GM10266 (cell line): ENCODE measurements around the gene RTN4IP1.
A peak's percentile ranks its signal among the peaks of the same experiment; 100 is the strongest.

Experiments
- DNase-seq: peaks from one replicate; pipeline ENCODE4 v3.0.0; 2012; ENCODE audit errors: extremely low spot score
- TF ChIP-seq, protein P1 (sequence below): IDR thresholded peaks from 2 replicates; pipeline ENCODE4 v1.5.1; 2012; ENCODE audit warnings: mild to moderate bottlenecking, low read depth; ENCODE audit not compliant: control insufficient read depth, insufficient read depth; ENCODE audit errors: missing control alignments

The RTN4IP1 gene

GRCh38 chr6:106639812-106640211 is 10.5 kb upstream of the RTN4IP1 start:
- TF ChIP-seq, protein P1, sequence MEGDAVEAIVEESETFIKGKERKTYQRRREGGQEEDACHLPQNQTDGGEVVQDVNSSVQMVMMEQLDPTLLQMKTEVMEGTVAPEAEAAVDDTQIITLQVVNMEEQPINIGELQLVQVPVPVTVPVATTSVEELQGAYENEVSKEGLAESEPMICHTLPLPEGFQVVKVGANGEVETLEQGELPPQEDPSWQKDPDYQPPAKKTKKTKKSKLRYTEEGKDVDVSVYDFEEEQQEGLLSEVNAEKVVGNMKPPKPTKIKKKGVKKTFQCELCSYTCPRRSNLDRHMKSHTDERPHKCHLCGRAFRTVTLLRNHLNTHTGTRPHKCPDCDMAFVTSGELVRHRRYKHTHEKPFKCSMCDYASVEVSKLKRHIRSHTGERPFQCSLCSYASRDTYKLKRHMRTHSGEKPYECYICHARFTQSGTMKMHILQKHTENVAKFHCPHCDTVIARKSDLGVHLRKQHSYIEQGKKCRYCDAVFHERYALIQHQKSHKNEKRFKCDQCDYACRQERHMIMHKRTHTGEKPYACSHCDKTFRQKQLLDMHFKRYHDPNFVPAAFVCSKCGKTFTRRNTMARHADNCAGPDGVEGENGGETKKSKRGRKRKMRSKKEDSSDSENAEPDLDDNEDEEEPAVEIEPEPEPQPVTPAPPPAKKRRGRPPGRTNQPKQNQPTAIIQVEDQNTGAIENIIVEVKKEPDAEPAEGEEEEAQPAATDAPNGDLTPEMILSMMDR, result no peak
- no peak for DNase-seq

GRCh38 chr6:106637717-106638341 is 8.5 kb upstream of the RTN4IP1 start:
- TF ChIP-seq, protein P1, result no peak
- DNase-seq, result peak; percentile 35

GRCh38 chr6:106637051-106637716 is 7.9 kb upstream of the RTN4IP1 start:
- TF ChIP-seq, protein P1, result no peak
- DNase-seq, result no peak

DNA sequence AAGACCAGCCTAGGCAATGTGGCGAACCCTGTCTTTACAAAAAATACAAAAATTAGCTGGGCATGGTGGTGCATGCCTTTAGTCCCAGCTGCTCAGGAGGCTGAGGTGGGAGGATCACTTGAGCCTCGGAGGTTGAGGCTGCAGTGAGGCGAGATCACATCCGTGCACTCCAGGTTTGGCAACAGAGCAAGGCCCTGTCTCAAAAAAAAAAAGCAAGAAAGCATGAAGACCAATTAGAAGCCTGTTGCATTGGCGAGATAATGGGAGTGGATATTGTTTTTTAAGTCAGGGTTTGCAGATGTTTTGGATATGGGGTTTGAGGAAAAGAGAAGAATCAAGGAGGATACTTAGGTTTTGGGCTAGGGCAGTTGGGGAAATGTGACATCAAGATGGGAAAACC is 5.3 kb upstream of the RTN4IP1 start:
- TF ChIP-seq, protein P1, result no peak
- no peak for DNase-seq

DNA sequence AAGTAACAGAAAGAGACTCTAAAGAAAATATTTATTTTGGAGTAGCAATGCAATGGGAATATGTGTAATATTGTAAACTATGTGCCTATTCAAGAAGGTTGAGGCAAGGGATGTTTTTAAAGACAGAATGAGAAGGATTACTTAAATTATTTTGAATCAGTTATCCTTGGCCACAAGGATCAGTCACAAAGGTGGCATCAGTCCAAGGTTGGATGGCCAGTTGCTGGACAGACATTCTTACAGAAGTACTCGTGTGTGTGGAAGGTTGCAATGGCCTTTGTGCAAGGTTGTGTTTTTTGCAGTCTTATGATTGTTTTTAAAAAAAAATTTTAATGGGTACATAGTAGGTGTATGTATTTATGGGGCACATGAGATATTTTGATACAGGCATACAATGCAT is 2.0 kb upstream of the RTN4IP1 start:
- DNase-seq, result no peak
- TF ChIP-seq, protein P1, result no peak

GRCh38 chr6:106630366-106630765 is 1.1 kb upstream of the RTN4IP1 start:
- TF ChIP-seq, protein P1, result no peak
- DNase-seq, result no peak

DNA sequence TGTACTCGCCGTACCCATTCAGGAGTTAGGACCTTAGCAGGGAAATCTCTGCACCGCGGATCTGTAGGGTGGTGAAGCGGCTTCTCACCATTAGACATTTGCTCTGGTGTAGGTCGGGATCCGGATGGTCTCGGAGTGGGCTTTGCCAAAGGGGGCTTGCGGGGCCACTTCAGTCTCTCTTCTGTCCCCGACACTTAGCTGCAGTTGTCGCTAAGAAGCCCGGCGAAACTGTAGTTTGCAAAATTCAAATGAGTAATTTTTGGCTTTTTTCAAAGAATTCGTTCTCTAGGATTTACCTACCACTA is 513 bp upstream of the RTN4IP1 start:
- TF ChIP-seq, protein P1, result no peak
- DNase-seq, result no peak
